ENCODE measurements around the gene TRIM59.
"Not testable (repeated sequence)": the region's sequence is repeated elsewhere in the genome, so short reads cannot be mapped to it uniquely, and the experiment has no call there.

Gene TRIM59

DNA sequence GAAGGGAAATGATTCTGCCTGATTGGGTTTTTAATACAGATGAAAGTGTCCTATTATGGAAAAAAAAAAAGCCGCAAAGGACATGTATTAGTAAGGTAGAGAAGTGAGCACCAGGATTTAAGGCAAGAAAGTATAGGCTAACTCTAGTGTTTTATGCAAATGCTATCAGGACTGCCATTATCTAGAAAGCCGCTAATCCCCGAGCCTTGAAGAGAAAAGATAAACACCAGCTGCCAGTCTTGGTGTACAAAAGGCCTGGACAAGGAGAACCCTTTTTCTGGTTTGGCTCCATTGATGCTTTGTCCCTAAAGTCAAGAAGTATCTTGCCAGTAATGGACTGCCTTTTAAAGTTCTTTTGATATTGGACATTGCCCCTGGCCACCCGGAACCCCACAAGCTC is 8.6 kb upstream of the TRIM59 start:
- DNase-seq (ENCODE audit: low read depth in 1 of 2, low spot score in 1 of 2): no peak
- no peaks in the 10 kb centered on the region for H3K27me3 ChIP-seq (ENCODE audit: insufficient read depth, poor library complexity, severe bottlenecking)
- TF ChIP-seq, protein P1, sequence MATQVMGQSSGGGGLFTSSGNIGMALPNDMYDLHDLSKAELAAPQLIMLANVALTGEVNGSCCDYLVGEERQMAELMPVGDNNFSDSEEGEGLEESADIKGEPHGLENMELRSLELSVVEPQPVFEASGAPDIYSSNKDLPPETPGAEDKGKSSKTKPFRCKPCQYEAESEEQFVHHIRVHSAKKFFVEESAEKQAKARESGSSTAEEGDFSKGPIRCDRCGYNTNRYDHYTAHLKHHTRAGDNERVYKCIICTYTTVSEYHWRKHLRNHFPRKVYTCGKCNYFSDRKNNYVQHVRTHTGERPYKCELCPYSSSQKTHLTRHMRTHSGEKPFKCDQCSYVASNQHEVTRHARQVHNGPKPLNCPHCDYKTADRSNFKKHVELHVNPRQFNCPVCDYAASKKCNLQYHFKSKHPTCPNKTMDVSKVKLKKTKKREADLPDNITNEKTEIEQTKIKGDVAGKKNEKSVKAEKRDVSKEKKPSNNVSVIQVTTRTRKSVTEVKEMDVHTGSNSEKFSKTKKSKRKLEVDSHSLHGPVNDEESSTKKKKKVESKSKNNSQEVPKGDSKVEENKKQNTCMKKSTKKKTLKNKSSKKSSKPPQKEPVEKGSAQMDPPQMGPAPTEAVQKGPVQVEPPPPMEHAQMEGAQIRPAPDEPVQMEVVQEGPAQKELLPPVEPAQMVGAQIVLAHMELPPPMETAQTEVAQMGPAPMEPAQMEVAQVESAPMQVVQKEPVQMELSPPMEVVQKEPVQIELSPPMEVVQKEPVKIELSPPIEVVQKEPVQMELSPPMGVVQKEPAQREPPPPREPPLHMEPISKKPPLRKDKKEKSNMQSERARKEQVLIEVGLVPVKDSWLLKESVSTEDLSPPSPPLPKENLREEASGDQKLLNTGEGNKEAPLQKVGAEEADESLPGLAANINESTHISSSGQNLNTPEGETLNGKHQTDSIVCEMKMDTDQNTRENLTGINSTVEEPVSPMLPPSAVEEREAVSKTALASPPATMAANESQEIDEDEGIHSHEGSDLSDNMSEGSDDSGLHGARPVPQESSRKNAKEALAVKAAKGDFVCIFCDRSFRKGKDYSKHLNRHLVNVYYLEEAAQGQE (IDR thresholded peaks at IDR 0.05; ENCODE audit: insufficient replicate concordance, low read depth): no peak
- TF ChIP-seq, protein P2, sequence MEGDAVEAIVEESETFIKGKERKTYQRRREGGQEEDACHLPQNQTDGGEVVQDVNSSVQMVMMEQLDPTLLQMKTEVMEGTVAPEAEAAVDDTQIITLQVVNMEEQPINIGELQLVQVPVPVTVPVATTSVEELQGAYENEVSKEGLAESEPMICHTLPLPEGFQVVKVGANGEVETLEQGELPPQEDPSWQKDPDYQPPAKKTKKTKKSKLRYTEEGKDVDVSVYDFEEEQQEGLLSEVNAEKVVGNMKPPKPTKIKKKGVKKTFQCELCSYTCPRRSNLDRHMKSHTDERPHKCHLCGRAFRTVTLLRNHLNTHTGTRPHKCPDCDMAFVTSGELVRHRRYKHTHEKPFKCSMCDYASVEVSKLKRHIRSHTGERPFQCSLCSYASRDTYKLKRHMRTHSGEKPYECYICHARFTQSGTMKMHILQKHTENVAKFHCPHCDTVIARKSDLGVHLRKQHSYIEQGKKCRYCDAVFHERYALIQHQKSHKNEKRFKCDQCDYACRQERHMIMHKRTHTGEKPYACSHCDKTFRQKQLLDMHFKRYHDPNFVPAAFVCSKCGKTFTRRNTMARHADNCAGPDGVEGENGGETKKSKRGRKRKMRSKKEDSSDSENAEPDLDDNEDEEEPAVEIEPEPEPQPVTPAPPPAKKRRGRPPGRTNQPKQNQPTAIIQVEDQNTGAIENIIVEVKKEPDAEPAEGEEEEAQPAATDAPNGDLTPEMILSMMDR (IDR thresholded peaks at IDR 0.05; ENCODE audit: insufficient read depth, low read length): no peak
- TF ChIP-seq GABPA (IDR thresholded peaks at IDR 0.05; ENCODE audit: low read depth): no peak
- TF ChIP-seq POLR2AphosphoS5 (IDR thresholded peaks at IDR 0.05; ENCODE audit: low read depth): no peak
- no peak for TF ChIP-seq SPI1 (IDR thresholded peaks at IDR 0.05; ENCODE audit: borderline replicate concordance, low read depth)
- no peak overlapping the region for H3K4me3 ChIP-seq (replicated peaks; ENCODE audit: insufficient read depth, low read length)
- H3K27ac ChIP-seq (replicated peaks): no peak overlapping the region

DNA sequence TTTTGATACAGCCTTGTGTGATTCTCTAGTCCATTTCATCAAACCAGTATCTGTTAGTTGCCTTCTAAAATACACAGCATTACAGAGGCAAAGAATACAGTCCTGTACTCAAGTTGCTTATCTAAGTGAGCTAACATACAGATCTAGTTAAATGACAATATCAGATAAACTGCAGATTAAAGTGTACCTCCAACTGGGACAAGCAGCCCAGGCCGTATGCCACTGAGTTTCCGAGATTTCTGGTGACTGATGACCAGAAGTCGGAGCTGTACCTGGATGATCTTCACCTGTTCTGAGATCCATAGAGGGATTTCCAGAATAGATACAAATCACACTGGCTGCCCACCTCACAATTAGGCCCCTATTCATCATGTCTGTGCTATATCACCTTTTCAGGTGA is 6.3 kb upstream of the TRIM59 start:
- DNase-seq (ENCODE audit: low read depth in 1 of 2, low spot score in 1 of 2): no peak
- Histone ChIP-seq H3K27ac (replicated peaks) (no peak overlapping the region), H3K27me3 (ENCODE audit: insufficient read depth, poor library complexity, severe bottlenecking) (no peaks in the 10 kb centered on the region), H3K4me3 (replicated peaks; ENCODE audit: insufficient read depth, low read length) (no peak overlapping the region)
- TF ChIP-seq, protein P2 (IDR thresholded peaks at IDR 0.05; ENCODE audit: insufficient read depth, low read length): no peak
- TF ChIP-seq, protein P1 (IDR thresholded peaks at IDR 0.05; ENCODE audit: insufficient replicate concordance, low read depth): no peak
- TF ChIP-seq POLR2AphosphoS5 (IDR thresholded peaks at IDR 0.05; ENCODE audit: low read depth): no peak

DNA sequence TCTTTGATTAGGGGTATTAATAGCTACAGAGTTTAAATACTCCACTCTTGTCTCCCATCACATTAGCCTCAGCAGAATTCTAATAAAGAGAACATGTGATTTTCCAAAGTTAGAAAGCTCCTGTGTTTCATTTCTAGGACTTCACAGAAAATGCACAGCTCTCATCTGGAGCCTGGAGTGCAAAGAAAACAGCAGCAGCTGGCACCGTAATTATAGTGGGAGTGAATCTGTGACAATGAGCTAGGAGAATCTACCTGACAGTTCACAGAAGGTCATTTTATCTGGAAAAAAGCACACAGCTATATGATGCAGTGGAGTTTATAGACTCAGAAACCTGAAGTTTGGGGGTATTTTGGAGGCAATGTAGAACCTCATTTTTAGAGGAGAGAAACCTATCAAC is 5.4 kb upstream of the TRIM59 start:
- TF ChIP-seq GABPA (IDR thresholded peaks at IDR 0.05; ENCODE audit: low read depth): no peak
- TF ChIP-seq, protein P2 (IDR thresholded peaks at IDR 0.05; ENCODE audit: insufficient read depth, low read length): no peak
- no peak for TF ChIP-seq POLR2AphosphoS5 (IDR thresholded peaks at IDR 0.05; ENCODE audit: low read depth)
- TF ChIP-seq SPI1 (IDR thresholded peaks at IDR 0.05; ENCODE audit: borderline replicate concordance, low read depth): no peak
- TF ChIP-seq, protein P1 (IDR thresholded peaks at IDR 0.05; ENCODE audit: insufficient replicate concordance, low read depth): no peak
- no peak overlapping the region for H3K4me3 ChIP-seq (replicated peaks; ENCODE audit: insufficient read depth, low read length)
- H3K27me3 ChIP-seq (ENCODE audit: insufficient read depth, poor library complexity, severe bottlenecking): no peaks in the 10 kb centered on the region
- DNase-seq (ENCODE audit: low read depth in 1 of 2, low spot score in 1 of 2): no peak
- no peak overlapping the region for H3K27ac ChIP-seq (replicated peaks)

DNA sequence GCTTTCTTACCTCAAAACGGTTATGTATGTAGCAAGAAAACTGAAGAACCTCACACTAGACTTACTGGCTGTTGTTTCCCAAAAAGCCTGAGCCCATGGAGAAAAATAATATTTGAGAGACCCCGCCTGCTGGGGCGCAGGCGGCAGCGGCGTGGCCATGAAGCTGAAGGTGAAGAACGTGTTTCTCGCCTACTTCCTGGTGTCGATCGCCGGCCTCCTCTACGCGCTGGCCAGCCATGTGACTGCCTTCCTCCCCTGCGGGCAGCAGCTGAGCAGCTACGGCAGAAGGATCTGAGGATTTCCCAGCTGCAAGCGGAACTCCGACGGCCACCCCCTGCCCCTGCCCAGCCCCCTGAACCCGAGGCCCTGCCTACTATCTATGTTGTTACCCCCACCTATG is 2.7 kb upstream of the TRIM59 start:
- not testable (repeated sequence) for DNase-seq (ENCODE audit: low read depth in 1 of 2, low spot score in 1 of 2); H3K27ac ChIP-seq (replicated peaks); H3K4me3 ChIP-seq (replicated peaks; ENCODE audit: insufficient read depth, low read length); H3K27me3 ChIP-seq (ENCODE audit: insufficient read depth, poor library complexity, severe bottlenecking)
